NCI-H748 (cell line): ENCODE results near the gene CUEDC2.

Source experiments
- DNase-seq: peaks from one replicate; lab custom pipeline; 2025; ENCODE audit not compliant: unreplicated experiment; lab: John Stamatoyannopoulos, UW

Gene CUEDC2

DNA sequence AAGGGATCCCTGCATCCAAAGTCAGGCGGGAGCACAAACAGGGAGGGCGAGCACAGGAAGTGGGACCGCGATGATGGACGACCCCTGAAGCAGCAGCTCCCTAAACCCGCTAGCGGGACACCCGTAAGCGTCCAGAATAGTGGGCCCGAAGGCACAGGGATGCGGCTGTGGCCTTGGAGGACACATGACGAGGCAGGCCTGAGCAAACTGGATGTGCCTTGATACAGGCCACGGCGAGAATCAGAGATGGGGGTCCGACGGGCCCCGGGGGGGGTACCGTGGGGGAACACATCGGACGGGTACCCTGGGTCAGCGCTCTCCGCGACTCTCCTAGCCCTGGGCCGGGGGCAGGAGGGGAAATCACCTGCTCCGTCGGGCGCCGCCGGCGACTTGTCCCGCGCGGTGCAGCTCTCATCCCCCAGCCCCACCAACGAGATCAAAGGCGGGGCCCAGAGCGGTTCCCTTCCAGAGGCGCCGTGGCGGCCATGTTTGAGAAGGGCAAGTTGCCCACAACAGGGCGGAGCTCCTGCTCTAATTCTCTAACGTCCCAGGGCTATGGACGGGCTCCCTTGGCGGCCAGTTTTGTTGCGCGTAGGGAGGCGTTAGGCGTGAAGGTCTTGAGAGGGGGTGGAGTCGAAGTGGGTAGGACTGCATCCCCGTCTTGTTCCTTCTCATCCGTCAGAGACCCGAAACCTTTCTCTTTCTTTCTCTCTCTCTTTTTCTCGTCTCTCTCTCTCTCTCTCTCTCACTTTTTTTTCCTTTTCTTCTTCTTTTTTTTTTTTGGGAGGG lies at the start of gene CUEDC2:
Gene CUEDC2 (minus strand): TSS at position 413 of the 789 bp plus-strand sequence. CDS start 7,386 bp downstream, outside the sequence.
- peak; percentile 94 for DNase-seq

DNA sequence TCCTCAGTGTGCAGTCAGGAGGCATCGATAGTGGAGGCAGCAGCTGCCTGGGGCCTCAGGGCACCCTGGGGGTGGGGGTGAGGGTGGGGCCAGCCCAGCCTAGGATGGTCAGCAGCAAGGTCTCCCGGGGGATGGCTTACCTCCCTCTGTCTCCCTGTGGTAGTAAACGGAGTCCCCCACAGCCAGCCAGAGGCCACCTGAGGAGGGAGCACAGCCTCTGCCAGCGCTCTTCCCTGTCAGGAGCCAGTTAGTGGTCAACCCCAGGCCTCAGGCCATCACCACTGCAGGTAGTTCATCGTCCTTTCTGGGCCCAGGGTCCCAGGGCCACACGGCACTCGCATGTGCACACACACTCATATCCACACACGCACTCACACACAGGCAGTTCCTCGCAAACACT lies 48.0 kb upstream of the CUEDC2 start:
- DNase-seq, result no peak

DNA sequence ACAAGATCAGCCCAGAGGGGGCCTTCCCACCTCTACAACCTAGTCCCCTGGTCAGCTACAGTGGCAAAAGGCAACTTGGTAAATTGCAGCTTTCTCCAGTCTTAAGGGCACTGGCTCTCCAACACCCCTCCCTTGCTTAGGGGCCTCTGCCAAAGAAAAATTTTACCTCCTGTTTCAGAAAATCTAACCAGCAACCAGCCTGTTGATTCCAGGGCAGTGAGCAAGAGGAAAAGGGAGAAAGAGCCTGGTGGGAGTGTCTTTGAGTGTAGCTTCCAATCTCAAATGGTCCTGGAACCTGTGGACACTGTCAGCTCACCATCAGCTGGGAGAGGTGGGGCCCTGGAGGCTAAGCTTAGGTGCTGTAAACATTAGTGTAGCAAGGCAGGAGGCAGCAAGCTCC lies 47.3 kb upstream of the CUEDC2 start:
- DNase-seq, result no peak

DNA sequence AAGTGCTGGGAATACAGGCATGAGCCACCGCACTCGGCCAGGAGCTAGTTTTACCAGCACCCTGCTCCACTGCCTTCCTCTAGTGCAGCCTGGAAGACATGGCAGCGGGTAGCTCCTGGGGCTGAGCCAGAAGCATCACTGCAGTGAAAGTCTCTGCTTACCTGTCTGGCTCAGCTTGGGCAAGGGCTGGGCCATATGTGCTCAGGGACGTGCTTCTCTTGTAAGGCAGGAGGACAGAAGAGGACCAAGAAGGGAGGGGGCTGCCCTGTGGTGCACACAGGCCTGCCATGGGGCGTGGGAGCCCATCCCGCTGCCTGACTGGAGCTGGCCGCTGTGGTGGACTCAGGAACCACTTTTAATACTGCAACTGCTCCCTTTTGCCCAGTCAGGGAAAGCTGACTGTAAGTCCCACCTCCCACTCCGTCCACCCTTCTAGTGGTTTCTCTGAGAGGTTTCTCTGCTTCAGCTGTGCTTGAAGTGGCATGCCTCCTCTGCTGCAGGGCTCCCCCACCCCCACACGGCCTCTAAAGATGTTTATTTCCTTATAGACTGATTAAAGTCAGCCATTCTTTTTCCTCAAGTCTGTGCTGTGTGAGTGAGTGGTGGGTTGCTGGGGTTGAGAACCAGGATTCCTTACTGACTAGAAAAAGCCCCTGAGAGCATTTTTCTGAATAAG lies 44.2 kb upstream of the CUEDC2 start:
- no peak for DNase-seq

DNA sequence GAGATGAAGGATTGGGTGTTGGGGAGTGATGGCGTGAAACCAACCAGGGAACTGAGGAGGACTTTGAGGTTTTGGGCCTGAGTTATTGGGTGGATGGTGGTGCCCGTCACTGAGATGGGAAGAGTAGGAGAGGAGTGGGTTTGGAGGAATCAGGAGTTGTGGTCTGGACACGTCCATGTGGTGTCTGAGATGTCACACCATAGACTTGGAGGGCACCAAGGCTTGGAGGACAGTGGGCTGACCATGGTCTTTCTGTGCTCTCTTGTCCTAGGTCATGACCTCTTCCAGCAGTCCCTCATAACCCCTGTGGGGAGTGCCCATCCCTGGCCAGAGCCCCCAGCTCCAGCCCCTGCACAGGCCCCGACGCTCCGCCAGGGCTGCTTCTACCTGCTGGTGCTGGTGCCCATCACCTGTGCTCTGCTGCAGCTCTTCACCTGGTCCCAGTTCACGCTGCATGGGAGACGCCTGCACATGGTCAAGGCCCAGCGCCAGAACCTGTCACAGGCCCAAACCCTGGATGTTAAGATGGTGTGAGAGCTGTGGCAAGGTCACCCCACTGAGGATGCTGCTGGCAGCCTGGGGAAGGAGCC lies 43.2 kb upstream of the CUEDC2 start:
- DNase-seq, result no peak

DNA sequence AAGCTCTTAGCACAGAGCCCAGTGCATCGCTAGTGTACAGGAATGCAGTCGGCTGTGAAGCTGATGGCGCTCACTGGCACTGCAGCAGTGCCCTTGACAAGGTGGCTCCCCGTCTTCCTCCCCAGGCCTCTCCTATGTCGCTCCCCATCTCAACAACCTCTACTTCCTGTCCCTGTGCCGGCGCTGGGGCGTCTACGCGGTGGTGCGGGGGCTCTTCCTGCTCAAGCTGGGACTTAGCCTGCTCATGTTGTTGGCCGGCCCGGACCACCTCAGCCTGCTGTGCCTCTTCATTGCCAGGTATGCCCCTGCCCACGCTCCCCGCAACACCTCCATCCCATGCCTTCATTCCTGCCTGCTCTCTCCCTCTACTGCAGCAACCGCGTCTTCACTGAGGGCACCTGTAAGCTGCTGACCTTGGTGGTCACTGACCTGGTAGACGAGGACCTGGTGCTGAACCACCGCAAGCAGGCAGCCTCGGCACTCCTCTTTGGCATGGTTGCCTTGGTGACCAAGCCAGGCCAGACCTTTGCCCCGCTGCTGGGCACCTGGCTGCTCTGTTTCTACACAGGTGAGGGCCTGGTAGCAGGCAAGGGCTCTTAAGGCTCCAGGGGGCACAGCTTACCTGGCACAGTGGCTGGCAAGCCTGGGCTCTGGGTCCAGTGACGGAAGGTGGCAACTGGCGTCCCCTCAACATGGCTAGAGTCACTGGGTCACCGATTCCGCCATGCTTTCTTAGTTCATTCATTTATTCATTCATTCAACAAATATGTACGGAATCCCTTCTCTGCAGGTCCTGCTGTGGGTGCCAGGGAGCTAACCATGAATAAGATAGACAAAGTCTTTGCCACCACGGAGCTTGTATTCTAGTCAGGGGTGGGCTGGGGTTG lies 41.3 kb upstream of the CUEDC2 start:
- no peak for DNase-seq

DNA sequence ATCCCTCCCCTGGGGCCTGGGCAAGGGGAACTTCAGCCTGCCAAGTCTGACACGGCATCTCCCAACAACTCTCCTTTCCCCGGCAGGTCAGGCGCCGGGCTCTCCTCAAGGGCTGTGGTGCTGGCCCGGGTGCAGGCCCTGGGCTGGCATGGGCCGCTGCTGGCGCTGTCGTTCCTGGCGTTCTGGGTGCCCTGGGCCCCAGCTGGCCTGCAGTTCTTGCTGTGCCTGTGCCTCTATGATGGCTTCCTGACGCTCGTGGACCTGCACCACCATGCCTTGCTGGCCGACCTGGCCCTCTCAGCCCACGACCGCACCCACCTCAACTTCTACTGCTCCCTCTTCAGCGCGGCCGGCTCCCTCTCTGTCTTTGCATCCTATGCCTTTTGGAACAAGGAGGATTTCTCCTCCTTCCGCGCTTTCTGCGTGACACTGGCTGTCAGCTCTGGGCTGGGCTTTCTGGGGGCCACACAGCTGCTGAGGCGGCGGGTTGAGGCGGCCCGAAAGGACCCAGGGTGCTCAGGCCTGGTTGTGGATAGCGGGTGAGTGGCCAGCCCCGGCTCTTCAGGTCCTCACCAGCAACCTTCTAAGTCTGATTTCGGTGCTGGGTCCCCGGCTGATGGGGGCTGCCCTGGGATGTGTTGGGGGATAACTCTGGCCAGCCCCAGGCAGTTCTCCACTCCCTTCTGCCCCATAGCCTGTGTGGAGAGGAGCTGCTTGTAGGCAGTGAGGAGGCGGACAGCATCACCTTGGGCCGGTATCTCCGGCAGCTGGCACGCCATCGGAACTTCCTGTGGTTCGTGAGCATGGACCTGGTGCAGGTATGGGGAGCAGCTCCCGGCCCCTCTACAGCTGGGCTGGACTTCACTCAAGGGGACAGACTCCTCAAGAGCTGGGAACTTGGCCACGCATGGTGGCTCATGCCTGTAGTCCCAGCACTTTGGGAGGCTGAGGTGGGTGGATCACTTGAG lies 38.5 kb upstream of the CUEDC2 start:
- DNase-seq, result no peak

DNA sequence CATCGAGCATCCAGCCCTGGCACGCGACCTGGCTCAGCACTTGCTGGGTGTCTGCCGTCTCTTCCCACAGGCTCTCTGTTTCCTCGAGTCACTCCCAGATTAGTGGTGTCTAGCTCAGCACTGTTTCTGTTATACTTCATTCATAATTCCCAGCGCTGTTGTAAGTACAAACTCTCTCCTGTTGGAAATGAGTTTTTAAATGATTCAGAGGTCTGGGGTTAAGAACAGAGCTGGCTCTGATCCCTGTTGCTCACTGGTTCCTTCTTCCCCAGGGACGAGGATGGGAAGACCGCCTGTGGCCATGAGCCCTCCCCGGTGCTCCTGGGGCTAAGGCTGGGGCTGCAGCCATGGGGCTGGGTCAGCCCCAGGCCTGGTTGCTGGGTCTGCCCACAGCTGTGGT lies 36.3 kb upstream of the CUEDC2 start:
- no peak for DNase-seq

DNA sequence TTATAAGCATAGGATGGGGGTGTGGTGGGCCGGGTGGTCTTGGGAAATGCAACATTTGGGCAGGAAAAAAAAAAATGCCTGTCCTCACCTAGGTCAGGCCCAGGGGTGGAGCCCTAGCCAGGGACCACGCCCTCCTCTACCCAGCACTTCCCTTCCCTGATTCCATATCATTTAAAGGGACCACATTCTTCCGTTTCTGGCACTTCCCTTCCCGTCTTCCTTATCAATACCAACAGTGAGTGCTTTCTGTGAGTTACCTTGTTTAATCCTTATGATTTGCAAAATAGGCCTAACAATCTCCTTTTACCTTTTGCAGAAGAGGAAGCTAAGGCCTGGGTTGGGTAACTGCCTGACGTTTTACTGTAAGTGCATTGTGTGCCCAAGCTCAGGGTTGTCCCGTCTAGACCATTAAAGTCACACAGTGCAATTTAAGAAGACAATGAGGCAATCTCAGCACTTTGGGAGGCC lies 35.6 kb upstream of the CUEDC2 start:
- DNase-seq, result no peak

- no peak for DNase-seq
These were observed 34.9 kb upstream of the CUEDC2 start for GRCh38 chr10:102467318-102467717.

DNA sequence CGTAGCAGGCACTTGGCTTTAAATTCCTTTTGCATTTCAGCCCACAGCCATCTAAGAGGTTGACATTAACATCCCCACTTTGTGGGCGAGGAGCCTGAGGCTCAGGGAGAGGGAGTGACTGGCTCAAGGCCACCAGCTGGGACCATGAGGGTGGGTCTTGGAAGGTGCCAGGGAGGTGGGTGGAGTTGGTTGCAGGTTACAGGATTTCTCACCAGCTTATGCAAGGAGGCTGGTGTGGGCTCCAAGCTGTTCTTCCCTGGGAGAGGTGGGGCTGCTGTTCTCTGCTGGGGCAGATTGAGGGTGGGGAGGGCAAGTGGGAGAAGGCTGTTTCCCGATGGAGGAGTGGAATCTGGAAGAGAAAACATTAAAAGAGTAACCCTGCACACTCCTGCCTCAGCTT lies 33.1 kb upstream of the CUEDC2 start:
- DNase-seq, result no peak

DNA sequence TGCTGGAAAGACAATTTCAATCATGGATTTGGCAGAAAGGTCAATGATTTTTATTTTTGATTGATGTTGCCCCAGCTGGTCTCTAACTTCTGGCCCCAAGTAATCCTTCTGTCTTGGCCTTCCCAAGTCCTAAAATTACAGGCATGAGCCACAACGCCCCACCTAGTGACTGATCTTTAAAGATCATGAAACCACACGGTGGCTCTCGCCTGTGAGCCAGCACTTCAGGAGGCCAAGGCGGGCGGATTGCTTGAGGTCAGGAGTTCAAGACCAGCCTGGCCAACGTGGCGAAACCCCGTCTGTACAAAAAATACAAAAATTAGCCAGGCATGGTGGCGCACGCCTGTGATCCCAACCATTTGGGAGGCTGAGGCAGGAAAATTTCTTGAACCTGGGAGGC lies 31.6 kb upstream of the CUEDC2 start:
- DNase-seq, result no peak

- no peak for DNase-seq
These were observed 30.2 kb upstream of the CUEDC2 start for GRCh38 chr10:102462512-102463054.

GRCh38 chr10:102461187-102462054 lies 29.0 kb upstream of the CUEDC2 start:
- peak; percentile 94 for DNase-seq

GRCh38 chr10:102460836-102461186 lies 28.4 kb upstream of the CUEDC2 start:
- no peak for DNase-seq

GRCh38 chr10:102458656-102459055 lies 26.3 kb upstream of the CUEDC2 start:
- DNase-seq, result no peak

- no peak for DNase-seq
These were observed 25.3 kb upstream of the CUEDC2 start for GRCh38 chr10:102457591-102458150.

DNA sequence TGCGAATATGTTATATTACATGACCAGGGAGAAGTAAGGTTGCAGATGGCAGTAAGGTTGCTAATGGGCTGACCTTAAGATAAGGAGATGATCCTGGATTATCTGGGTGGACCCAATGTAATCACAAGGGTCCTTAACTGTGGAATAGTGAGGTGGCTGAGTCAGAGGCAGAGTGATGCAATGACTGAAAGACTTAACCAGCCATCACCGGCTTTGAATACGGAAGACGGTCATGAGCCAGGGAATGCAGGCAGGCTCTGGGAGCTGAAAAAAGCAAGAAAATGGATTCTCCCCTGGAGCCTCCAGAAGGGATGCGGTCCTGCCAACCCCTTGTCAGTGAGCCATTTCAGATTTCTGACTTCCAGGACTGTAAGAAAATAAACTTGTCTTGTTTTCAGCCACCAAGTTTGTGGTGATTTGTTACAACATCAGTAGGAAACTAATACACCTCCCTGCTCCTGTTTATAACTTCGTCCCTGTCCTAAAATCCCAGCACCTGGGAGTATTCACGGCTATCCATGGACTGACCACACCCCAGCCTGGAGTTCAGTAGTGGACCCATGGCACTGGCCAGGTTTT lies 23.6 kb upstream of the CUEDC2 start:
- no peak for DNase-seq
